ENCODE measurements around the gene TMEM184B. TPM values are rescaled to one million over a fixed set of nuclear protein-coding genes. Genes with fewer than 3 reads are reported as not detected.

TMEM184B gene
- polyA plus RNA-seq, 2 of the 4 experiments (the other 2 are of a cell fraction) = 22.2 to 36.8 TPM

DNA sequence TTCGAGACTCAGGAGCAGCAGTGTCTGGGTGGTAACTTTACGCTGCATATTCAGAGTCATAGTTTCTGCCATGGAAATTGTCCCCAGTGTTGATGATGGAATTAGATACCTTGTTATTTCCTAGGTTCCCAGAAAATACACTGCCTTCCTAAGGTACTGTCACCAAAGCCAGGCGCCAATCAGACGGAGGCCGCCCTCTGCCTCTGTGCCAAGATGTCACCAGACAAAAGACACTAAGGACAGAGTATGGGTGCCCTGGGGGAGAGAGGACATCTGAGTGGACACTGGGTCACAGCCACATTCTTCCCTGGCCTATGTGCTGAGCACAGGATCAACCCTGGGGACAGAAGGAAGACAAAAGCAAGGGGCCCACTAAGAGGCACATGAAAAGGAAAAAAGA, 102.3 kb downstream of the TMEM184B start:
- DNase-seq (ENCODE audit: low read depth in 1 of 2, low spot score in 1 of 2) = no peak
- Histone ChIP-seq H3K4me3 (no peak overlapping the region), H3K9me3 (no peaks in the 10 kb centered on the region), H3K4me1 (peaks cover 35% of the 10 kb centered on the region), H3K27ac (no peak overlapping the region), H3K4me2 (no peak overlapping the region)
- 86% methylated on average over 5 of the region's 5 CpGs for WGBS (ENCODE audit: missing lambda C conversion rate)
- ChIA-PET CTCF (interaction anchor here (0.7 to 1.0 kb wide), 2 partner anchors 55 to 170 kb away, joined by 3 to 4 read pairs; no protein-coding TSS in a partner anchor), POLR2A (no interaction called here)
- no peak for ATAC-seq
- no peak for FAIRE-seq
- no peak for TF ChIP-seq NPAS2 (CRISPR knock-in tag; IDR thresholded peaks at IDR 0.05; ENCODE audit: borderline replicate concordance)
- no peak for TF ChIP-seq RARB (CRISPR knock-in tag; IDR thresholded peaks at IDR 0.05)
- no peak for TF ChIP-seq JUN (IDR thresholded peaks at IDR 0.05)

Small RNA genes within 50 kb of the gene (small RNA-seq; reads per million reads assigned to genes)
- gene RF00017 (0 reads per million in 6 experiments), gene RN7SL704P (0 reads per million in 6 experiments)

Other genes with a start within 250 kb of the TMEM184B start
- gene PICK1, start 215.6 kb downstream of the TMEM184B start, polyA plus RNA-seq (2011; rRNA removed) = 12.9 and 17.8 TPM in 2 replicates
- 15.6 to 16.1 TPM (median 16.0 TPM) in 3 replicates for gene PICK1, start 215.6 kb downstream of the TMEM184B start, polyA plus RNA-seq (2017; fragmentation: RNase III; extraction: RNeasy Plus Mini Kit Qiagen cat#74134 plus additional on column Dnase treatment)
- gene SLC16A8, start 188.8 kb downstream of the TMEM184B start, polyA plus RNA-seq (2011; rRNA removed) = not detected in 2 replicates
- not detected in 3 replicates for gene SLC16A8, start 188.8 kb downstream of the TMEM184B start, polyA plus RNA-seq (2017; fragmentation: RNase III; extraction: RNeasy Plus Mini Kit Qiagen cat#74134 plus additional on column Dnase treatment)
- gene BAIAP2L2, start 162.3 kb downstream of the TMEM184B start, polyA plus RNA-seq (2011; rRNA removed) = 2.9 and 3.5 TPM in 2 replicates
- gene BAIAP2L2, start 162.3 kb downstream of the TMEM184B start, polyA plus RNA-seq (2017; fragmentation: RNase III; extraction: RNeasy Plus Mini Kit Qiagen cat#74134 plus additional on column Dnase treatment) = 4.3 to 4.7 TPM (median 4.5 TPM) in 3 replicates
- 7.4 and 10.7 TPM in 2 replicates for gene PLA2G6, start 91.2 kb downstream of the TMEM184B start, polyA plus RNA-seq (2011; rRNA removed)
- gene PLA2G6, start 91.2 kb downstream of the TMEM184B start, polyA plus RNA-seq (2017; fragmentation: RNase III; extraction: RNeasy Plus Mini Kit Qiagen cat#74134 plus additional on column Dnase treatment) = 5.5 to 7.8 TPM (median 7.6 TPM) in 3 replicates
- 3.5 and 4.0 TPM in 2 replicates for gene MAFF, start 71.0 kb downstream of the TMEM184B start, polyA plus RNA-seq (2011; rRNA removed)
- gene MAFF, start 71.0 kb downstream of the TMEM184B start, polyA plus RNA-seq (2017; fragmentation: RNase III; extraction: RNeasy Plus Mini Kit Qiagen cat#74134 plus additional on column Dnase treatment) = 3.1 to 3.9 TPM (median 3.2 TPM) in 3 replicates
- gene CSNK1E, start 44.4 kb upstream of the TMEM184B start, polyA plus RNA-seq (2011; rRNA removed) = 58.3 and 60.9 TPM in 2 replicates
- 57.1 to 63.3 TPM (median 59.3 TPM) in 3 replicates for gene CSNK1E, start 44.4 kb upstream of the TMEM184B start, polyA plus RNA-seq (2017; fragmentation: RNase III; extraction: RNeasy Plus Mini Kit Qiagen cat#74134 plus additional on column Dnase treatment)
- gene KCNJ4, start 182.2 kb upstream of the TMEM184B start, polyA plus RNA-seq (2011; rRNA removed) = not detected in 2 replicates
- 0.05 to 0.12 TPM in 2 of 3 replicates, not detected in the other for gene KCNJ4, start 182.2 kb upstream of the TMEM184B start, polyA plus RNA-seq (2017; fragmentation: RNase III; extraction: RNeasy Plus Mini Kit Qiagen cat#74134 plus additional on column Dnase treatment)
- gene KDELR3, start 195.1 kb upstream of the TMEM184B start, polyA plus RNA-seq (2011; rRNA removed) = 32.8 and 38.7 TPM in 2 replicates
- 11.0 to 14.2 TPM (median 12.2 TPM) in 3 replicates for gene KDELR3, start 195.1 kb upstream of the TMEM184B start, polyA plus RNA-seq (2017; fragmentation: RNase III; extraction: RNeasy Plus Mini Kit Qiagen cat#74134 plus additional on column Dnase treatment)
- 266 and 292 TPM in 2 replicates for gene DDX17, start 233.3 kb upstream of the TMEM184B start, polyA plus RNA-seq (2011; rRNA removed)
- gene DDX17, start 233.3 kb upstream of the TMEM184B start, polyA plus RNA-seq (2017; fragmentation: RNase III; extraction: RNeasy Plus Mini Kit Qiagen cat#74134 plus additional on column Dnase treatment) = 117 to 120 TPM (median 117 TPM) in 3 replicates